Measurements from ENCODE around the gene RALGAPA2. TPM values are rescaled to one million over a fixed set of nuclear protein-coding genes. Genes with fewer than 3 reads are reported as not detected.
A peak's percentile ranks its signal among the peaks of the same experiment; 100 is the strongest.

Gene RALGAPA2
- total and polyA plus RNA-seq, 7 donors: 8.4 to 23.2 (median 18.5) TPM

GRCh38 chr20:20368418-20369249 lies 343.8 kb downstream of the RALGAPA2 start:
- intact Hi-C loops (cut with DNase I): no loop called here
- H3K4me3 ChIP-seq: peak overlapping the region in 3 of 4 donors; percentile 20 to 40 (median 35)
- H3K4me1 ChIP-seq: peaks cover 0 to 37% (median 30%) of the 10 kb centered on the region in 4 donors
- WGBS, 2 donors: 1% methylated on average over 130 of the region's 130 CpGs
- no peak for TF ChIP-seq POLR2A (IDR thresholded peaks at IDR 0.05)
- no peak for TF ChIP-seq CTCF (IDR thresholded peaks at IDR 0.05)
- TF ChIP-seq EP300 (IDR thresholded peaks at IDR 0.05): no peak
- no peak for TF ChIP-seq POLR2AphosphoS5 (IDR thresholded peaks at IDR 0.05)
- no peak overlapping the region for H3K27ac ChIP-seq
- H3K36me3 ChIP-seq: no peaks in the 10 kb centered on the region
- no peak for DNase-seq
- peaks cover 53 to 92% (median 84%) of the 10 kb centered on the region in 3 donors for H3K27me3 ChIP-seq
- no peaks in the 10 kb centered on the region for H3K9me3 ChIP-seq

- Histone ChIP-seq H3K9me3 (no peaks in the 10 kb centered on the region), H3K27me3 (peaks cover 55 to 92% (median 85%) of the 10 kb centered on the region in 3 donors), H3K27ac (no peak within 1 kb of the TSS), H3K4me3 (peak within 1 kb of the TSS in 3 of 4 donors; percentile 20 to 40 (median 35)), H3K36me3 (no peaks in the 10 kb centered on the region), H3K4me1 (peaks cover 0 to 39% (median 30%) of the 10 kb centered on the region in 4 donors)
- DNase-seq: no peak
- TF ChIP-seq POLR2AphosphoS5 (IDR thresholded peaks at IDR 0.05) (no peak), POLR2A (IDR thresholded peaks at IDR 0.05) (no peak), CTCF (IDR thresholded peaks at IDR 0.05) (no peak), EP300 (IDR thresholded peaks at IDR 0.05) (no peak)
- 1% methylated on average over 108 of the region's 108 CpGs for WGBS, 2 donors
- intact Hi-C loops (cut with DNase I): no loop called here
Observed at GRCh38 chr20:20367575-20368417, 344.6 kb downstream of the RALGAPA2 start, which contains the start of gene INSM1. Gene INSM1, plus strand, starts transcription at chr20:20368104. Its CDS starts 164 bp downstream, at chr20:20368268.

GRCh38 chr20:20366876-20367574 lies 345.4 kb downstream of the RALGAPA2 start:
- peak overlapping the region in 3 of 4 donors; percentile 11 to 40 (median 35) for H3K4me3 ChIP-seq
- no peaks in the 10 kb centered on the region for H3K36me3 ChIP-seq
- peaks cover 55 to 98% (median 77%) of the 10 kb centered on the region in 3 donors for H3K27me3 ChIP-seq
- peaks cover 0 to 39% (median 30%) of the 10 kb centered on the region in 4 donors for H3K4me1 ChIP-seq
- no peak overlapping the region for H3K27ac ChIP-seq
- no peaks in the 10 kb centered on the region for H3K9me3 ChIP-seq
- 2% methylated on average over 63 of the region's 63 CpGs for WGBS, 2 donors
- no peak for DNase-seq
- TF ChIP-seq CTCF (IDR thresholded peaks at IDR 0.05): no peak
- TF ChIP-seq EP300 (IDR thresholded peaks at IDR 0.05): no peak
- no peak for TF ChIP-seq POLR2A (IDR thresholded peaks at IDR 0.05)
- TF ChIP-seq POLR2AphosphoS5 (IDR thresholded peaks at IDR 0.05): no peak
- intact Hi-C loops (cut with DNase I): no loop called here

GRCh38 chr20:20366551-20366875 lies 345.9 kb downstream of the RALGAPA2 start:
- Histone ChIP-seq H3K4me3 (no peak overlapping the region), H3K9me3 (no peaks in the 10 kb centered on the region), H3K4me1 (peaks cover 0 to 39% (median 30%) of the 10 kb centered on the region in 4 donors), H3K27me3 (peaks cover 55 to 98% (median 76%) of the 10 kb centered on the region in 3 donors), H3K27ac (no peak overlapping the region), H3K36me3 (no peaks in the 10 kb centered on the region)
- no peak for DNase-seq
- intact Hi-C loops (cut with DNase I): no loop called here
- WGBS, 2 donors: 4 to 7% methylated on average over 19 of the region's 19 CpGs
- TF ChIP-seq EP300 (IDR thresholded peaks at IDR 0.05) (no peak), POLR2AphosphoS5 (IDR thresholded peaks at IDR 0.05) (no peak), CTCF (IDR thresholded peaks at IDR 0.05) (no peak), POLR2A (IDR thresholded peaks at IDR 0.05) (no peak)
